COLO668 (cell line): Measurements from ENCODE around the gene KLHL36.
A peak's percentile ranks its signal among the peaks of the same experiment; 100 is the strongest.

Experiments used
- DNase-seq: peaks from one replicate; lab custom pipeline; 2025; ENCODE audit not compliant: unreplicated experiment; lab: John Stamatoyannopoulos, UW

KLHL36 gene

DNA sequence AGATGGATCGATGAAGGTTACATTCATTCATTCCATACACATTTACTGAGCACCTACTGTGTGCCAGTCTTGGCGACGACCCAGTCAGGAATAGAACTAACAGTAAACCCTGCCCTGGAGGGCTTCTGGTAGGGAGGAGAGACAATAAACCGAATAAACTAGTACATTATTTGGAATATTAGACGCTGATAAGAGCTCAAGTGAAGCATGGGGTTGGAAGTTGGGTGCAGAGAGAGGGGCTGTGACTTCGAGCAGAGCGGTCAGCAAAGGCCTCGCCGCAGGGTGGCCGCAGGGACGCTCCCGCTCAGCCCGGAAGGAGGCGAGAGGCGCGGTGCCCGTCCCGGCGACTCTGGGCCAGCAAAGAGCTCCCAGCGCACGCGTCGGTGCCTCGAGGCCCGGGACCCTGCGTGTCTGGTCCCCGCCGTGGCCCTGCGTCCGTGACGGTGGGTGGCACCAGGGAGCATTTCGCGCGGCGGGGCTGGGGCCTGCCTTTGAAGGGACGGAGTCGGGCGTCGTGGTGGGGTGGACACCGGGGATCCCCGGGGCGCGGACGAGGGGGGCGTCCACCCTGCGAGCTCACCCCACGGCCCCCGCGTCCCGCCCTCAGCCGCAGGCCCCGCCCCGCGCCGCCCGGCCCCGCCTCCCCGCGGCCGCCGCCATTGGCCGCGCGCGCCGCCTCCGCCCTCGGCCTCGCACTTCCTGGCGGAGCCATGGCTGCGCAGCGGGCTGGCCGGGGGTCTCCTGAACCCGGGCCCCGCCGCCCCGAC is at the start of gene KLHL36:
Gene KLHL36, plus strand, starts transcription at position 684 of the 767 bp plus-strand sequence. CDS start 2,357 bp downstream, outside the sequence.
- peak; percentile 73 for DNase-seq

- no peak for DNase-seq
Observed at GRCh38 chr16:84599521-84600202, 48.6 kb upstream of the KLHL36 start.

- DNase-seq, result no peak
Observed at GRCh38 chr16:84600343-84601229, 47.7 kb upstream of the KLHL36 start.

- no peak for DNase-seq
Observed at GRCh38 chr16:84603140-84603816, 45.0 kb upstream of the KLHL36 start.

DNA sequence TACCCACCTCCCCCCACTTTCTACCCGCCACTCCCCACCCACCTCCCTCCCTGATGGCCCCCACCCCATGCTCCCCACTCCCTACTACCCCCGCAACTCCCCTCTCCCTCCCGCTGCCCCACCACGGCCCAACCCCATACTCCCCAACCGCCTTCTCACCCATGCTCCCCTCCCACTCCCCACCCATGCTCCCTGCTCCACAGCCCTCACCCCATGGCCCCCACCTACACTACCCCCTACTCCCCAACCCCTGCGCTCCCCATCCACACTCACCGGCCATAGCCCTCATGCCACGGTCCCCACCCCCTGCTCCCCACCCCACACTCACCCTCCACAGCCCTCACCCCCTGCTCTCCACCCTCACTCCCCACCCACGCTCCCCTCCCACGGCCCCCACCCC is 44.4 kb upstream of the KLHL36 start:
- DNase-seq, result no peak

DNA sequence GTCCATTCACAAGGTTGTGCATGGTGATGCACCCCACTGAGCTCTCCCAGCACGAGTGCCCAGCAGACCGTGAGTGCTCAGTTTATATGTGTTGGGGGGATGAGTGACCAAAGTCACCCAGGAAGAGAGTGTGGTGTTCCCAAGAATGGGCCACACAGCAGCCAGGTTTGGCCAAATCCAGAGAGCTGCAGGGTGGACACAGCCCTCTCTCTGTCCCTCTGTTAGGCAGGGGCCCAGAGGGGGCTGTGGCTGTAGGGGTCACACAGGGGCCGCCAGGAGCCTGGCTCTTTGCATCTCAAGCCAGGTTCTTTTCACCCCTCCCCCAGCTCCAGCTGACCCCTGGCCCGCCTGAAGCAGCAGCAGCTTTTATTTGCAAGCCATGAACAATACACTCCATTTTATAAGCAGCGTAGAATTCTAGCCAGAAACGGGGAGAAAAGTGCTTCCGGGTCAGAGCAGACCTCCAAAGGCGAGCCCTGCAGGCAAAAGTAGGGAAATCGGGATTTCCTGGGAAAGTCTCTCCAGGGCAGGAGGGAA is 43.8 kb upstream of the KLHL36 start:
- DNase-seq, result no peak

- DNase-seq, result no peak
Observed at GRCh38 chr16:84605339-84605848, 42.9 kb upstream of the KLHL36 start.

DNA sequence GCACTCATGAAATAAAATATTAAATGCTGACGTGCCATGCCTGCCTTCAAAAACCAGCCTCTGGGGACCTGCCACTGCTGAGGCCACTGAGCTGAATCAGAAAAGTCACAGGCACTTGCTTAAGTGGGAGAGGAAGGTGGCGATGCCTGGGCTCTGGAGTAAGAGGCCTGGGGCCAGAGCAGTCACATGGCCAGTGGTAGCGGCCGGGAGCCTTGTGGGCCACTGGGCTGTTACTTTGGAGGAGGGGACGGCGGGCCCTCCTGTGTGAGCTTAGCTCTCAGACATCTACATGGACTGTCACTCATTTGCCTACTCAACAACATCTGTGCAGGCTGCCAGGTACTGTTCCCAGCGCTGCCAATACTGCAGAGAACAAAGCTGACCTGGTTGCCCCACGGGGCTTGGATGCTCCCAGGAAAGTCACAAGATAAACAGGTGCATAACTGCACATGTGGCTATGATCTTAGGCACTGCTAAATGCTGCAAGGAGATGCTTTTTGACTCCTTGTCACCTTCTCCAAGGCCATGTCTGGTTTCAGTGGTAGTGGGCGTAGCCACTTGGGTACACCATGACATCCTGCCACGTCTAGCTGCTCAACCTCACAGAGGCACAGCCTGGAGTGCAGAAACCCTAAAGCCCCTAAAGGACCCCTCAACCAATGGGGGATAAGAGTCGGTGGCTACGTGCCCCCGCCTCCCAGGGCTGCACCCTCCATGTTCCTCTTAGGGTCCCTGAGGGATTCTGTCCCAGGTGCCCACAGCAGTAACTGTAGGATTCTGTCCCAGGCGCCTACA is 42.0 kb upstream of the KLHL36 start:
- DNase-seq, result no peak

- no peak for DNase-seq
Observed at GRCh38 chr16:84607061-84607460, 41.2 kb upstream of the KLHL36 start.

GRCh38 chr16:84607694-84608093 is 40.6 kb upstream of the KLHL36 start:
- no peak for DNase-seq

GRCh38 chr16:84608282-84608681 is 40.0 kb upstream of the KLHL36 start:
- no peak for DNase-seq

- no peak for DNase-seq
Observed at GRCh38 chr16:84609563-84610177, 38.6 kb upstream of the KLHL36 start.

GRCh38 chr16:84610376-84610775 is 37.9 kb upstream of the KLHL36 start:
- DNase-seq, result no peak

DNA sequence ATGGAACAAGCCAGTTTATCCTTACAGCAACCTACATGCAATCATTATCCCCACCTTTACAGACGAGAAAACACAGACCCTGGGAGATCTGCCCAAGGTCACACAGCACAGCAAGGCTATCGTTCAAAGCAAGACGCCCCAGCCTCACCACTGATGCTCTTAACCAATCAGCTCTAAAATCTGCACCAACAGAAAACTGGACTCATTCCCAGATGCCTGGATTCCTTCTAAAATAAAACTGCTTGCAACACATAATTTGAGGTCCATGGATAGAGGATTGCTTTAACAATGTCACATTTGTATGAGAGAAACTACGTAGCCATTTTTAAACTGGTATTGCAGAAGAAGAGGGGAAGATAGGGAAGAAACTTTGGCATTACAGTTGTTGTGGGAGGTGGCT is 37.3 kb upstream of the KLHL36 start:
- DNase-seq, result no peak

GRCh38 chr16:84612686-84613085 is 35.6 kb upstream of the KLHL36 start:
- no peak for DNase-seq

DNA sequence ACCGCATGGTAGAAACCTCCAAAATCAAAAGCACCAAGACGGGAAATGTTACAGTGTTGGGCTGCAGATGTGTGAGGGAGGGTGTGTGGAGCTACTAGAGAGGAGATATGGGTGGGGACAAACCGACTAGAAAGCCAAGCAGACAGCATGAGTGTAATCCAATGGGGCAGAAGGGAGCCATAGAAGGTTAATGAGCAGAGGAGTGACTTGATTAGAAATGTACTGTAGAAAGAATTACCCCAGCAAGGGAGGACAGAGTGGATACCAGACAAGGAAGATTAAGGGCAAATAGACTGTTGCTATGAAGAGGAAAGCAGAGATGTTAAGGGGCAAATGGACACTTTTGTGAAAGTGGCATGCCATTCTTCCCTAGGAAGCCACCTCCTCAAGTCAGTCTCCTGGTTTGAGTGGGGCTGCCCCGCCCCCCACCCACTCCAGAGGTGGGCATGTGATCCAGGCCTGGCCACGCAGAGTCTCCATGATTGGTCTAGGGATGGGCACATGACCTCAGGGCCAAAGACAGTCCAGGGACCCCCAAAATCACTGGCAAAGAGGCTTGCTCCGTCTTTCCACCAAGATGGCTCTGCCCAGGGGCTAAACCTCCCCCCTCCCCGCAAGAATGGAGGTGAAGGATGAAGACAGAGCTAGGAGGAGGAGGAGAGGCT is 34.8 kb upstream of the KLHL36 start:
- DNase-seq, result no peak

GRCh38 chr16:84614073-84614459 is 34.2 kb upstream of the KLHL36 start:
- no peak for DNase-seq

DNA sequence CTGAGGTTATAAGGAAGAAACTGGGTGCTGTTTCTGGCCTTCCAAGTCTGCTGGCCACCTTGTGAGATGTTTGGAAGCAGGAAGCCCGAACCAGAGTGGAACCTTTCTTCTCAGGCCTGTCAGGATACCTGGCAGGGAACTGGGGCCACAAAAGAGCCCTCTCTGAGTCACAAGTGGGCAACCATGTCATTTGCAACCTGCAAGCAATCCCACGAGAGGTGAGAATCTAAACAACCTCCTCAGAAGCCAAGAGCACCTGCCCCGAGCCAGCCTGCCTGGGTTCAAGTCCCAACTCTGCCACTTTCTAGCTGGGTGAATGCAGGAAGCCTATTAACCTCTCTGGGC is 33.7 kb upstream of the KLHL36 start:
- no peak for DNase-seq
